Amygdala (tissue), 56 donors: ENCODE measurements around the gene ERICH2.

Experiments used
- DNase-seq, 56 donors: peaks; one replicate each; lab custom pipeline; 2025; lab: John Stamatoyannopoulos, UW

Gene ERICH2

DNA sequence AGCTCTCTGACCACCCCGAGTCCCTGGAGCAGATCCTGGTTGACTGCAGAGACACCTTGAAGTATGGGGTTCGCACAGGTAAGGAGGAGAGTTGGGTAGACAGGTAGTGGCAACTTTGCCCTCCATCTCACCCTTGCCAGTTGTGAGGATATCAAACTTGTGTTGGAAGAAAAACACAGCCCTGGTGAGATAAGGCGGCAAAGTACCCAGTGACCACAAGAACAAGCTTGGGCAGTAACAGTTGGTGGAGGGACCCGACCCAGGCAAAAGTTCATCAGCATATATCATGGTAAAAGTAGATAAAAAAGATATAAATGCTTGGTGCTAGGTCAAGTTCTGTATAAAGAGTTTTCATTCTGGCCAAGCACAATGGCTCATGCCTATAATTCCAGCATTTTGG lies 60.9 kb downstream of the ERICH2 start:
- DNase-seq = no peak

DNA sequence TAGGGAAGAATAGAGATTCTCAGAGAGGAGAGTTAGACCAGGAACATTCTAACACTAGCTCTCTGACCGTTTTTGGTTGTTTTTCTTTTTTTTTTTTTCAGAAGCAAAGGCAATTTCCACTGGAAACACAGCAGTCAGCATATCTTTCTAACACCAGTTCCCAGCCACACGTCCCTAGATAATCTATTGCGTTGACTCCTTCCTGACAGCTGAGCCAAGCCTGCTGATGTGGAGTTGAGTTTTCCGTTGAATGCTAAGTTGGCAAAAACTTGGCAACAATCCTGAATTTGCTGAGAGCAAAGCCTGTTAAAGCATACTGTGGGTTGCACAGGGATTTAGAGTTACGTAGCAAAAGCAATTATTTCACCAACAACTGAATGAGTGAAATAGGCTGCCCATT lies 65.8 kb downstream of the ERICH2 start:
- no peak for DNase-seq

DNA sequence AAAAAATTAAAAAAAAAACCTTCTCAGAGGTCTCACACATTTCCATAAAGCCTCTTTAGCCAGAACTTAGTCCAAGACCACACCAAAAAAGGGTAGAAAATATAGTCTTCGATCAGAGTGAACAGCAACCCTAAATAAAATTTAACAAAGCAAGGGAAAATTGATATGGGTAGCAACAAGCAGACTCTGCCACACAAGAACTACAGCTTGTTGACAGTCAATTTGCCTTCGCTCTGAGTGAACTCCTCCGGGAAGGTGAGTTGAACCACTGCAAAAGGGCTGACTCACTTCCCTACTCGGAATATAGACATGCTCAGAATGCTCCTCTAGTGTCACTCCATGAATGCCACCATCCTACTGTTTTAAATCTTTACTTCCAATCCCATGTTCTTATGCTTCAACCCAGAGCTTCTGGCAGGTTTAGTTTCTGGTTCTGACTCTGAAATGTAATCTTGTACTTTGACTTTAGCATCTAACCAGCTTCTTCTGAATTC lies 70.6 kb downstream of the ERICH2 start:
- DNase-seq = no peak

- no peak for DNase-seq
Observed at GRCh38 chr2:170842785-170843184, 72.6 kb downstream of the ERICH2 start.

DNA sequence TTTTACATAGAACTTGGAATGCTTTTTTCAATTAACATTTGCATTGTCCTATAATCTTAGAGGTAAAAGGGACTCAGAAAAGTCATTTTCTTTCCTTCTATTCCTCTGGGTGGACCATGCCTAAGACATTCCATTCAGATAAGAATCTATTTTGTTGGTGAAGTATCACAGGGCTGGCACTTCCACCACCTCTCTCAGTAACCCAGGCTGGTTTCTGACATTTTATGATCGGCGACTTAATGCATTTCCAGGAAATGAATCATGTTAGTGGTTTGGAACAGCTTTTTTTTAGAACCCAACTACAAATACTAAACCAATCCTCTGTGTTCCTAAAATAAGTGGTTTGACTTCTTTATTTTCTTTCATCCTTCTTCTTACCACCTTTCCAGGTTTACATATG lies 73.5 kb downstream of the ERICH2 start:
- DNase-seq = no peak

DNA sequence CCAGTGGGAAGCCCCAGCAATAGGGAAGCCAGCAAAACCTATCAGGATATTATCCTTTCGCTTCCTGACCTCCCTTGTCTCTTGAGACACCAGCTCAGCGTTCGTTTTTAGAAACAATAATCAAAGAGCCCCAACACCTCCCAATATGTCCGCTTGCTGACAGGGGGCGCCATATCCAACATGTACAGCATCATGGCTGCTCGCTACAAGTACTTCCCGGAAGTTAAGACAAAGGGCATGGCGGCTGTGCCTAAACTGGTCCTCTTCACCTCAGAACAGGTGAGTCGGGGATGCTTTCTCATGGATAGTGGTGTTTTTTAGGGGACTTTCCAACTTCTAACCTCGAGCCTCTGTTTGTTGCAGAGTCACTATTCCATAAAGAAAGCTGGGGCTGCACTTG lies 75.2 kb downstream of the ERICH2 start:
- DNase-seq = no peak

DNA sequence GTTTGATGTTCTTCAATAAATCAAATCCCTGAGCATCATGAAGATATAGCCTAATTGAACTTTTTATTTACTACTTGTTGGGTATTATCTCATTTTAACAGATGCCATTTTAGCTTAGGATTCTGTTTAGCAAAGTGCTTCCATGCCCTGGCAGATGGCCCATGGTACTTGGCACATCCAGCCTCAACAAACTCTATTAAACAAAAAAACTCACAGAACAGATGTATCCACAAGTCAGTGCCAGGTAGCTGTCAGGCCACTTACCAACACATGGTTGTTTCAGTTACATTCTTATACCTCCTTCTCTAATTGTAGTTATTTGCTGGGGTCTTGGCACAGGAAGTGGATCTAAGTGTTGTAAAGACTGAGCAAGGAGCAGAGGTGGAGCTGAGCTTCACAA lies 76.1 kb downstream of the ERICH2 start:
- DNase-seq = no peak

DNA sequence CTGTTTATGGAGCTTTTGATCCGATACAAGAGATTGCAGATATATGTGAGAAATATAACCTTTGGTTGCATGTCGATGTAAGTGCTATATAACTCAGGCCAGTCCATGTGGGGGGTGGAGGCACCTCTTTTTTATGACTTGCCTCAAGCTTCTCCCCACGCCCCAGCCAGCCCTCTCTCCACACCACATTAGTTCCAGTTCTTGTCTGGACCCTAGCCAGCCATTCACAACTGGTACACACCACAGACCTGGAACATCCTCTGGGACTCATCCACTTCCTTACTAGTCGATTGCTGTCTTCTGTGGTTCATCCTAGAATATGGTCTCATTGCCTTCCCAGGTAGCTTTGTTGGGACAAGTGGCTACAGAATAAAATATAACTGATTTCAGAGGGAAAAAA lies 77.5 kb downstream of the ERICH2 start:
- no peak for DNase-seq
